GM18498 (cell line): ENCODE results near the gene MAGT1.
"Not testable (repeated sequence)": the region's sequence is repeated elsewhere in the genome, so short reads cannot be mapped to it uniquely, and the experiment has no call there.

Experiments
- ATAC-seq: cut with Tn5 transposase; IDR thresholded peaks from one replicate; pipeline ENCODE4 v1.9.1; 2021; ENCODE audit warnings: mild to moderate bottlenecking, moderate library complexity; ENCODE audit not compliant: unreplicated experiment

Gene MAGT1

GRCh38 chrX:77875372-77875771 lies 19.9 kb downstream of the MAGT1 start:
- ATAC-seq = no peak

- ATAC-seq = not testable (repeated sequence)
These were observed 63.7 kb downstream of the MAGT1 start for GRCh38 chrX:77831544-77831943.

- ATAC-seq = not testable (repeated sequence)
These were observed 73.2 kb downstream of the MAGT1 start for GRCh38 chrX:77821989-77822388.

- ATAC-seq = no peak
These were observed 75.0 kb downstream of the MAGT1 start for GRCh38 chrX:77820091-77820727.

- ATAC-seq = no peak
These were observed 81.0 kb downstream of the MAGT1 start for GRCh38 chrX:77814210-77814609.

- ATAC-seq = no peak
These were observed 93.0 kb downstream of the MAGT1 start for GRCh38 chrX:77802201-77802600.

- no peak for ATAC-seq
These were observed 100.1 kb downstream of the MAGT1 start for GRCh38 chrX:77795124-77795523.

GRCh38 chrX:77793946-77794345 lies 101.3 kb downstream of the MAGT1 start:
- ATAC-seq = no peak

- no peak for ATAC-seq
These were observed 107.2 kb downstream of the MAGT1 start for GRCh38 chrX:77788050-77788449.

- peak; percentile 17 for ATAC-seq
These were observed 108.9 kb downstream of the MAGT1 start for GRCh38 chrX:77786365-77786680.

- peak; percentile 94 for ATAC-seq
These were observed 109.5 kb downstream of the MAGT1 start, which contains the start of gene ATRX for GRCh38 chrX:77785486-77786364. Gene ATRX, minus strand, starts transcription at chrX:77786216. Its CDS starts 215 bp downstream, at chrX:77786001.

- no peak for ATAC-seq
These were observed 115.5 kb downstream of the MAGT1 start for GRCh38 chrX:77779695-77780094.

GRCh38 chrX:77776659-77777058 lies 118.6 kb downstream of the MAGT1 start:
- no peak for ATAC-seq
